ENCODE data around the gene KRT24.
"Not testable (repeated sequence)": the region's sequence is repeated elsewhere in the genome, so short reads cannot be mapped to it uniquely, and the experiment has no call there.

DNA sequence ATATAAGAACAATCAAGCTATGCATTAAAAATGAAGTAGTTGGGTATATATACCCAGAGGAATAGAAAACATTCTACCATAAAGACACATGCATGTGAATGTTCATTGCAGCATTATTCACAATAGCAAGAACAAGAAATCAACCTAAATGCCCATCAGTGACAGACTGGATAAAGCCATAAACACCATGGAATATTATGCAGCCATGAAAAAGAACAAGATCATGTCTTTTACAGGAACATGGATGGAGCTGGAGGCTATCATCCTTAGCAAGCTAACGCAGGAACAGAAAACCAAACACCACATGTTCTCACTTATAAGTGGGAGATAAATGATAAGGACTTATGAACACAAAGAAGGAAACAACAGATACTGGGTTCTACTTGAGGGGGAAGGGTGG is 45.1 kb upstream of the KRT24 start:
- TF ChIP-seq CTCF, POLR2A (IDR thresholded peaks at IDR 0.05): not testable (repeated sequence)

Measured in heart left ventricle (tissue), 13 donors.